ENCODE measurements around the gene NME7. TPM values are rescaled to one million over a fixed set of nuclear protein-coding genes. Genes with fewer than 3 reads are reported as not detected.

The NME7 gene
- polyA plus RNA-seq, 1 of the 3 experiments (the other 2 are of a cell fraction) = 13.7 TPM

GRCh38 chr1:169214598-169214997, 153.0 kb downstream of the NME7 start:
- H3F3A ChIP-seq (replicated peaks; ENCODE audit: insufficient read depth) = no peaks in the 10 kb centered on the region
- no peaks in the 10 kb centered on the region for H3K9me2 ChIP-seq
- no peaks in the 10 kb centered on the region for H3K9me3 ChIP-seq
- no peaks in the 10 kb centered on the region for H3K27me3 ChIP-seq (ENCODE audit: insufficient read depth)
- 95% methylated on average over 4 of the region's 4 CpGs for WGBS (ENCODE audit: low lambda C conversion rate)
- DNase-seq = no peak
- no peaks in the 10 kb centered on the region for H3K4me1 ChIP-seq (ENCODE audit: control insufficient read depth in 1 of 2, insufficient read depth in 2 of 2, low read depth in 1 of 2, low read length in 1 of 2)
- H3K79me2 ChIP-seq (ENCODE audit: insufficient read depth) = no peaks in the 10 kb centered on the region
- H3K4me3 ChIP-seq (ENCODE audit: low read depth in 2 of 2, low read length in 1 of 2) = no peak overlapping the region
- POLR2A ChIA-PET = no interaction called here
- CTCF ChIA-PET = no interaction called here
- H3K4me2 ChIP-seq = no peak overlapping the region
- H3K36me3 ChIP-seq (replicated peaks in 1 of 2; ENCODE audit: control insufficient read depth in 1 of 2, insufficient read depth in 2 of 2, low read length in 1 of 2) = peaks cover 0 to 3% of the 10 kb centered on the region in 2 experiments
- TF ChIP-seq POLR2AphosphoS5 (IDR thresholded peaks at IDR 0.05; ENCODE audit: low read depth, low read length) (no peak), ZBTB33 (IDR thresholded peaks at IDR 0.05; ENCODE audit: borderline replicate concordance, low read depth) (no peak), RXRA (IDR thresholded peaks at IDR 0.05; ENCODE audit: borderline replicate concordance, low read depth) (no peak), MEF2A (IDR thresholded peaks at IDR 0.05; ENCODE audit: borderline replicate concordance, low read depth) (no peak), RFX5 (IDR thresholded peaks at IDR 0.05; ENCODE audit: low read length) (no peak)
- TF ChIP-seq, protein P1, sequence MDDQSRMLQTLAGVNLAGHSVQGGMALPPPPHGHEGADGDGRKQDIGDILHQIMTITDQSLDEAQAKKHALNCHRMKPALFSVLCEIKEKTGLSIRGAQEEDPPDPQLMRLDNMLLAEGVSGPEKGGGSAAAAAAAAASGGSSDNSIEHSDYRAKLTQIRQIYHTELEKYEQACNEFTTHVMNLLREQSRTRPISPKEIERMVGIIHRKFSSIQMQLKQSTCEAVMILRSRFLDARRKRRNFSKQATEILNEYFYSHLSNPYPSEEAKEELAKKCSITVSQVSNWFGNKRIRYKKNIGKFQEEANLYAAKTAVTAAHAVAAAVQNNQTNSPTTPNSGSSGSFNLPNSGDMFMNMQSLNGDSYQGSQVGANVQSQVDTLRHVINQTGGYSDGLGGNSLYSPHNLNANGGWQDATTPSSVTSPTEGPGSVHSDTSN (IDR thresholded peaks at IDR 0.05) = no peak
- TF ChIP-seq, protein P2, sequence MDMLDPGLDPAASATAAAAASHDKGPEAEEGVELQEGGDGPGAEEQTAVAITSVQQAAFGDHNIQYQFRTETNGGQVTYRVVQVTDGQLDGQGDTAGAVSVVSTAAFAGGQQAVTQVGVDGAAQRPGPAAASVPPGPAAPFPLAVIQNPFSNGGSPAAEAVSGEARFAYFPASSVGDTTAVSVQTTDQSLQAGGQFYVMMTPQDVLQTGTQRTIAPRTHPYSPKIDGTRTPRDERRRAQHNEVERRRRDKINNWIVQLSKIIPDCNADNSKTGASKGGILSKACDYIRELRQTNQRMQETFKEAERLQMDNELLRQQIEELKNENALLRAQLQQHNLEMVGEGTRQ (IDR thresholded peaks at IDR 0.05; ENCODE audit: borderline replicate concordance, low read depth, low read length) = no peak
- TF ChIP-seq, protein P3, sequence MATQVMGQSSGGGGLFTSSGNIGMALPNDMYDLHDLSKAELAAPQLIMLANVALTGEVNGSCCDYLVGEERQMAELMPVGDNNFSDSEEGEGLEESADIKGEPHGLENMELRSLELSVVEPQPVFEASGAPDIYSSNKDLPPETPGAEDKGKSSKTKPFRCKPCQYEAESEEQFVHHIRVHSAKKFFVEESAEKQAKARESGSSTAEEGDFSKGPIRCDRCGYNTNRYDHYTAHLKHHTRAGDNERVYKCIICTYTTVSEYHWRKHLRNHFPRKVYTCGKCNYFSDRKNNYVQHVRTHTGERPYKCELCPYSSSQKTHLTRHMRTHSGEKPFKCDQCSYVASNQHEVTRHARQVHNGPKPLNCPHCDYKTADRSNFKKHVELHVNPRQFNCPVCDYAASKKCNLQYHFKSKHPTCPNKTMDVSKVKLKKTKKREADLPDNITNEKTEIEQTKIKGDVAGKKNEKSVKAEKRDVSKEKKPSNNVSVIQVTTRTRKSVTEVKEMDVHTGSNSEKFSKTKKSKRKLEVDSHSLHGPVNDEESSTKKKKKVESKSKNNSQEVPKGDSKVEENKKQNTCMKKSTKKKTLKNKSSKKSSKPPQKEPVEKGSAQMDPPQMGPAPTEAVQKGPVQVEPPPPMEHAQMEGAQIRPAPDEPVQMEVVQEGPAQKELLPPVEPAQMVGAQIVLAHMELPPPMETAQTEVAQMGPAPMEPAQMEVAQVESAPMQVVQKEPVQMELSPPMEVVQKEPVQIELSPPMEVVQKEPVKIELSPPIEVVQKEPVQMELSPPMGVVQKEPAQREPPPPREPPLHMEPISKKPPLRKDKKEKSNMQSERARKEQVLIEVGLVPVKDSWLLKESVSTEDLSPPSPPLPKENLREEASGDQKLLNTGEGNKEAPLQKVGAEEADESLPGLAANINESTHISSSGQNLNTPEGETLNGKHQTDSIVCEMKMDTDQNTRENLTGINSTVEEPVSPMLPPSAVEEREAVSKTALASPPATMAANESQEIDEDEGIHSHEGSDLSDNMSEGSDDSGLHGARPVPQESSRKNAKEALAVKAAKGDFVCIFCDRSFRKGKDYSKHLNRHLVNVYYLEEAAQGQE (IDR thresholded peaks at IDR 0.05; ENCODE audit: low read depth, low read length) = no peak
- TF ChIP-seq, protein P4, sequence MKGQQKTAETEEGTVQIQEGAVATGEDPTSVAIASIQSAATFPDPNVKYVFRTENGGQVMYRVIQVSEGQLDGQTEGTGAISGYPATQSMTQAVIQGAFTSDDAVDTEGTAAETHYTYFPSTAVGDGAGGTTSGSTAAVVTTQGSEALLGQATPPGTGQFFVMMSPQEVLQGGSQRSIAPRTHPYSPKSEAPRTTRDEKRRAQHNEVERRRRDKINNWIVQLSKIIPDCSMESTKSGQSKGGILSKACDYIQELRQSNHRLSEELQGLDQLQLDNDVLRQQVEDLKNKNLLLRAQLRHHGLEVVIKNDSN (IDR thresholded peaks at IDR 0.05; ENCODE audit: borderline replicate concordance, low read depth) = no peak
- no peak overlapping the region for H3K9ac ChIP-seq
- H2AFZ ChIP-seq (ENCODE audit: low read depth) = no peak overlapping the region
- H3K27ac ChIP-seq (ENCODE audit: low read depth in 2 of 2, low read length in 1 of 2) = no peak overlapping the region
- H4K20me1 ChIP-seq (ENCODE audit: insufficient read depth) = no peaks in the 10 kb centered on the region

Measured in SK-N-SH (cell line).